Chondrocyte (in vitro differentiated cells): ENCODE data around the gene CPED1. TPM values are rescaled to one million over a fixed set of nuclear protein-coding genes. Genes with fewer than 3 reads are reported as not detected.

Experiments used
- DNase-seq: peaks from one replicate; pipeline ENCODE4 v3.0.0; 2021; ENCODE audit warnings: mixed read lengths, low spot score
- H3K27ac Mint-ChIP-seq: one replicate; pipeline ENCODE4 v1.8.0; 2021; ENCODE audit warnings: mild to moderate bottlenecking, moderate library complexity, mixed read lengths; ENCODE audit not compliant: unreplicated experiment
- H3K27me3 Mint-ChIP-seq: 2 replicates; pipeline ENCODE4 v1.8.0; 2021; ENCODE audit warnings: low read depth, mixed read lengths
- H3K36me3 Mint-ChIP-seq: 2 replicates; pipeline ENCODE4 v1.8.0; 2021; ENCODE audit warnings: low read depth, mixed read lengths
- H3K4me1 Mint-ChIP-seq: 2 replicates; pipeline ENCODE4 v1.8.0; 2021; ENCODE audit warnings: low read depth, mild to moderate bottlenecking, mixed read lengths
- H3K4me3 Mint-ChIP-seq: one replicate; pipeline ENCODE4 v1.8.0; 2021; ENCODE audit warnings: mild to moderate bottlenecking, moderate library complexity, mixed read lengths; ENCODE audit not compliant: unreplicated experiment
- H3K9me3 Mint-ChIP-seq: 2 replicates; pipeline ENCODE4 v1.8.0; 2021; ENCODE audit warnings: low read depth, mixed read lengths
- CTCF ChIP-seq: fragments of 200-600 bp; sonication (generic); IDR thresholded peaks from 2 replicates; pipeline ENCODE4 v1.5.0; 2021; ENCODE audit warnings: antibody characterized with exemption, mild to moderate bottlenecking, moderate library complexity
- total RNA-seq: library from RNA; stranded (reverse); gene quantifications from 3 replicates; pipeline ENCODE4 v1.2.1, GENCODE V29; 2021

The CPED1 gene
- total RNA-seq, 1 donor from 2014 or later: 2.8 TPM

- Mint-ChIP-seq H3K36me3 (peaks cover under 1% of the 10 kb centered on the region), H3K27me3 (no peaks in the 10 kb centered on the region), H3K27ac (peak overlapping the region; percentile 77), H3K4me1 (peaks cover 48% of the 10 kb centered on the region), H3K9me3 (peaks cover under 1% of the 10 kb centered on the region), H3K4me3 (no peak overlapping the region)
- DNase-seq: no peak
- TF ChIP-seq CTCF: no peak
These were observed 290.6 kb downstream of the CPED1 start for GRCh38 chr7:121279060-121279620.

- DNase-seq: no peak
- Mint-ChIP-seq H3K4me3 (no peak overlapping the region), H3K36me3 (peaks cover 3% of the 10 kb centered on the region), H3K27ac (no peak overlapping the region), H3K27me3 (no peaks in the 10 kb centered on the region), H3K9me3 (peaks cover 6% of the 10 kb centered on the region), H3K4me1 (peaks cover 48% of the 10 kb centered on the region)
- no peak for TF ChIP-seq CTCF
These were observed 291.3 kb downstream of the CPED1 start for GRCh38 chr7:121279822-121280221.

- no peak for TF ChIP-seq CTCF
- H3K9me3 Mint-ChIP-seq: peaks cover 14% of the 10 kb centered on the region
These were observed 292.1 kb downstream of the CPED1 start for GRCh38 chr7:121280656-121281055.

GRCh38 chr7:121282129-121282528 is 293.6 kb downstream of the CPED1 start:
- TF ChIP-seq CTCF: no peak
- no peak for DNase-seq
- H3K36me3 Mint-ChIP-seq: peaks cover 5% of the 10 kb centered on the region
- H3K9me3 Mint-ChIP-seq: peaks cover 14% of the 10 kb centered on the region
- no peak overlapping the region for H3K4me3 Mint-ChIP-seq
- no peaks in the 10 kb centered on the region for H3K27me3 Mint-ChIP-seq
- peaks cover 48% of the 10 kb centered on the region for H3K4me1 Mint-ChIP-seq
- H3K27ac Mint-ChIP-seq: no peak overlapping the region

More at GRCh38 chr7:121280656-121281055, 292.1 kb downstream of the CPED1 start:
- Mint-ChIP-seq H3K36me3 (peaks cover 5% of the 10 kb centered on the region), H3K27ac (no peak overlapping the region), H3K4me3 (no peak overlapping the region), H3K27me3 (no peaks in the 10 kb centered on the region), H3K4me1 (peaks cover 48% of the 10 kb centered on the region)
- DNase-seq: no peak

GRCh38 chr7:121285066-121285667 is 296.7 kb downstream of the CPED1 start:
- no peak for TF ChIP-seq CTCF
- peaks cover 14% of the 10 kb centered on the region for H3K9me3 Mint-ChIP-seq
- no peak overlapping the region for H3K27ac Mint-ChIP-seq
- no peak overlapping the region for H3K4me3 Mint-ChIP-seq
- no peak for DNase-seq
- H3K36me3 Mint-ChIP-seq: peaks cover 5% of the 10 kb centered on the region
- H3K27me3 Mint-ChIP-seq: no peaks in the 10 kb centered on the region
- peaks cover 35% of the 10 kb centered on the region for H3K4me1 Mint-ChIP-seq
